ENCODE measurements around the gene HS6ST1.

DNA sequence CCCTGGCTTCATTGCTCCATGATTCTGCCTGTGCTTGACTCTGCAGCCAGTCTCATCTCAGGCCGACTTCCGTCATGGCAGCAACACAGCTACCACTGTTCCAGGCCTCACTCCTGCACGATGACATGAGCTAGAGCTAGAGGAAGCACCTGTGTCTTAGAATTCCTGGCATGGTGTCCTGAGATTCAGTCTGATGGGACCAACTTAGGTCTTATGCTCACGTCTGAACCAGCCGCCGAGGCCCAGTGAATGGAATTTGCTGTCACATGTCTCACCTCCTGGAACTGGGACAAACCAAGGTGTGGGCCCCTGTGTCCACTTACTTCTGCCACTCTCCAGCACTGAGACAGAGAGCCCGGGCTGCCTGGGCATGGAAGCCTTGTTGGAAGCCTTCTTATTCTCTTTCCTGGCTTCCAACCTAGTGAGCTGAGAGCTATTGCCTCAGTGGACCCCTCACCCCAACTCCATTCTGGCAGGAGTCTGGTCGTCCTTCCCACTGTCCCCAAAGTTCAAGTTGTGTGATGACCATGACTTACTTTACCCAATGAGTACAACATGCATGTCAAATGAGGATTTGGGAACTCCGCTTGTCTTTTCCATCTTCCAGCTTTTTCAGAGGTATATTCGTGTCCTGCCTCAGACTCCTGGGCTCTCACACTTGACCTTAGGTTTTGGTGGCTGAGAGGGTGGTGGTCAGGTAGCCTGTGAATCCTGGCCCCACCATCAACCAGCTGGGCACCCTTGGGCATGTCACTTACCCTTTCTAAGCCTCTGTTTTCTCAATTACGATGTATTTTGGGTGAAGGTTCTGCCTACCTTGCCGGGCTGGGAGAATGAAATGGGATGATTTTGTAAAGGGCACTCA is 39.1 kb upstream of the HS6ST1 start:
- TF ChIP-seq TAF1 (IDR thresholded peaks at IDR 0.05; ENCODE audit: low read depth, low read length) (no peak), POLR2A (IDR thresholded peaks at IDR 0.05; ENCODE audit: low read depth, low read length) (no peak), SPI1 (IDR thresholded peaks at IDR 0.05; ENCODE audit: low read depth, low read length) (no peak), POLR2AphosphoS5 (IDR thresholded peaks at IDR 0.05; ENCODE audit: low read depth, low read length) (no peak), POU2F2 (IDR thresholded peaks at IDR 0.05; ENCODE audit: low read depth, low read length) (no peak)

Data from GM12891 (cell line).